ENCODE results near the gene ATG4B.
A peak's percentile ranks its signal among the peaks of the same experiment; 100 is the strongest.
"Not testable (repeated sequence)": the region's sequence is repeated elsewhere in the genome, so short reads cannot be mapped to it uniquely, and the experiment has no call there.

The ATG4B gene

DNA sequence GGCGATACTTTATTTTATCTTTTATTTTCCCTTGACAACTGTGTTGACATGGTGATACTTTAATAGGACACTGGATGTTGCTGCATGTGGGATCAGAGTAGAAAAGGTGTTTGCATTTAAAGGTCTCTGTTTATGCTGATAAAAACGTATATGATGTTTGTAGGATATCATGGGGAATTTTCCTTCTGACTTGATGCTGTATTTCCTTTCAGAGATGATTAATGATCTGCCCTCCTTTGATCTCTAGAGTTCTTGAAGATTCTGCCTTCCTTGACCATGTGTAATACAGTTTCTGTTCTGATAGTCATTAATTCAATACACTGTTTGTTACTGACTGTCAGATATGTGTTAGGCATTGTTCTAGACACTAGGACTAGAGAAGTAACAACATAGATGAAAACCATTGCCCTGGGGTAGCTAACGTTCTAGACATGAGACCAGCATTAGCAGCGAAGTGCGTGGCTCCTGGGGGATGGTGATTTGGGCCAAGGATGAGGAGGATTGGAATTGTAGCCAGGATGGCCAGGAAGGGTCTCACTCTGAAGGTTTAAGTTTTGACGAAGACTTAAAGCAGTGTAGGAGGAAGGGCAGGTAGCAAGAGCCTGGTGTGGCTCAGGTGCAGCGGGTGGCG, 2.8 kb downstream of the ATG4B start:
- no peak for DNase-seq

DNA sequence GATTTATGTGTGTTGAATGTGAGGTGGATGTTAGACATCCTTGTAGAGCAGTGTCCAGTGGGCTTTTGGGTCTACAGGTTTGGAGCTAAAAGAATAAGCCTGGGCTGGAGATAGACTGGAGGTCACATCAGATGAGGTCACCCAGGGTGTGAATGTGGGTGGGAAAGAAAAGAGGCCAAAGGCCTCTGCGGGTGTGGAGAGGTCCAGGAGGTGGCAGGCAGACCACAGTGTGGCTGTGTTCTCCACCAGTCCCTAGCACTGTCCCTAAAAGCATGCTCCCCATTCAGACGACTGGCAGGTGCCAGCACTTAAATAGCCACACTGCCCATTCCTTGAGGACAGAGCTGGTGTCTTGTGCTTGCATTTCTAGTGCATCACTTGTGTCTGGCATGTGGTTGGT, 4.1 kb downstream of the ATG4B start:
- no peak for DNase-seq

DNA sequence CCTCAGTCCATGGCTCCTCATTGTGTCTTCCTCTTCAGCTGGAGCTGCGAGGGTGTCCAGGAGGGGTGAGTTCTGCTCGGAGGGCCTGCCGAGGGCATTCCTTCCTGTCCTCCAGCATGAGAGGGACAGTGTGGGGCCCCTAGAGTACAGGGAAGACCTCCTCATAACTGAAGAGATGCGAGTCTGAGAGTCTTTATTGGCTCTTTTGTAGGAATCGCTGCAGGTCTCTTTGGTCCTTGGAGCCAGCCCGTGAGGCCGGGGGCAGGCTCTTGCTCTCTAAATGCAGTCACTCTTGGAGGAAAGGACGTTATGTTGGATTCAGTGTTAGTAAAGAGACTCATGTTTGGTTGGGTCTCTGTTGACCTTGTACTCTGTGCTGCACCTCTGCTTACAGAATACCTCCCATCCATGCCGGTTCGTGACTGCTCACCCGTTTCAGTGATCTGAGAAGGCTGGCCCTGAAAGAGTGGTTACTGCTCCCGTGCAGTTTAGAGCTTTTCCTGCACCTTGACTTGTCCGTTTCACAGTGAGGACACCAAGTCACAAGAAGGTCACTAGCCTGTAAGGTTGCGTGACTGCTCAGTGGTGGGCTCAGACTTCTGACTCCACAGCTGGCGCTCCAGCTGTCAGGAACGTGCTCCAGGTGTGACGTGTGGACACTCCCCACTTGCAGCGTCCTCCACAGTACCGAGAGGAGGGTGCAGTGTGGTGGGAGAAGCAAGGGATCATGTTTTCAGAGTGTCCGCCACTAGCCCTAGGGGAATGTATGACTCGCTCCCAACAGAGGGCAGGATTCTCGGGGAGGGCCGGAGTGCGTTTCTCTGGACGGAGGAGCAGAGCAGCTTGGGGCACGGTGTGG, 7.8 kb downstream of the ATG4B start:
- DNase-seq: no peak

DNA sequence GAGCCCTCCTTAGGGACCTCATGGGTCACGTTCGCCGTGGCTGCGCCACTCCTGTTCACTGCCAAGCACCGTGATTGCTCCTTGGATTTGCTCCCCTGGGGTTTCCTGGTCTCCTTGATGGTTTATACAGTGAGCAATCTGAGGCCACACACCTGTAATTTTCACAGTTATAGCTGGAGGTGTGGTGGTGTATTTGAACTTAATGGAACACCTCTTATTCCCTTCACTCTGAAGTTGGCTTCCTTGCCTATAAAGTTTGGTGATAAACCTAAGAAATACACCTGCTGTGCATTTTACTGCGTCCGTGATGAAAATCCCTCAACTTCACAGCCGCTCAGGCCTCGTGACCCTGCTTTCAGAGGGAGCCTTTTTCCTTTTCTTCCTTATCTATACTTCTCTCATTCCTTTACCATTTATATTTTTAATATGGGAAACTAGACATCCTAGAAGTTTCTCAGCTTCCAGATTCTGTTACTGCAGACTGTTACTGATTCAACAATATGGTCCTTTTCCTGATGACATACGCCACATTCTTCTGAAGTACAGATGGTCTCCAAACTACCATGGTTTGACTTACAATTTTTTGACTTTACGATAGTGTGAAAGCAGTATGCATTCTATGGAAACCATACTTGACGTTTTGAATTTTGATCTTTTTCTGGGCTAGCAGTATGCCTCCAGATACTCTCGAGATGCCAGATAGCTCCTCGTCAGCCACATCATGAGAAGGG, 8.6 kb downstream of the ATG4B start:
- no peak for DNase-seq

DNA sequence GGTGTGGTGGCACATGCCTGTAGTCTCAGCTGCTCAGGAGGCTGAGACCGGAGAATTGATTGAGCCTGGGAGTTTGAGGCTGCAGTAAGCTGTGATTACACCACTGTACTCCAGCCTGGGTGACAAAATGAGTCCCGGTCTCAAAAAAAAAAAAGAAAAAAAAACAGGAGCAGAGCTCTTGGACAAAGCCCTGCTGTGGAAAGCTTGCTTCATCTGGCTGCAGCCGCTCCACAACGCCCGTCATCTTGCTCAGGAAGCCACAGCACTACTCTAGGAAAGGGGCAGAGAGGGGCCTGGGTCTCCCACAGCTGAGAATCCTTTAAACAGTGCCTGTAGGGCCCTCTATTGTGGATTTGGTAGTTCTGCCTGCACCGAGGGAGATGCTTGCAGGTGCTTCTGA, 11.0 kb downstream of the ATG4B start:
- no peak for DNase-seq

DNA sequence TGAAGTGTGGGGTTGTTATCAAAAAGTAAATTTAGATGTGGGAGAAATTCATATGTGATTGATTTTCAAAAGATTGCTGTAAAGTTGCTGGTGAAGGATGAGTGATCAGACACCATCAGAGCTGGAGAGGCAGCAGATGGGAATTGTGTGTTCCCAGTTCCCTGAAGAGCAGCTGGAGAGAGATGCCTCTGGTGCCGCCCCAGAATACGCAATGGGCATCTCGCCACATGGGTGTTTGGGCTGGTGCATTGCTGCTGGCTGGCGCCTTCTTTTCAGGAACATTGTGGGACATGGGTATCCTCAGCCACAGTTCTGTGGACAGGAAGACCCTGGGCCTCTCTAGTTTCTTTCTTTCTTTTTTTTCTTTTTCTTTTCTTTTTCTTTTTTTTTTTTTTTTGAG, 11.9 kb downstream of the ATG4B start:
- no peak for DNase-seq

DNA sequence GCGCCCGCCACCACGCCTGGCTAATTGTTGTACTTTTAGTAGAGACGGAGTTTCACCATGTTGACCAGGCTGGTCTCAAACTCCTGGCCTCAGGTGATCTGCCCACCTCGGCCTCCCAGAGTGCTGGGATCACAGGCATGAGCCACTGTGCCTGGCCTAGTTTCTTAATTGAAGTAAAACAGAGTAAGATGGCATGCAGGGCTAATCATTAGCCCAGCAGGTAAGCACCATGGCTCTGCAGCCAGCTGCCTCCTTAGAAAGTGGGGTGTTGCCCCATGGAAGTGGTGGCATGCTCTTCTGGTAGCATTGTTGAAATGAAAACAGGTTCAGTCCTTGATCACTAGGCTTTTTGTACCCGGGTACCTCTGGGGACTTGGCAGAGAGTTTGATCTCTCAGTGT, 12.4 kb downstream of the ATG4B start:
- DNase-seq: no peak

DNA sequence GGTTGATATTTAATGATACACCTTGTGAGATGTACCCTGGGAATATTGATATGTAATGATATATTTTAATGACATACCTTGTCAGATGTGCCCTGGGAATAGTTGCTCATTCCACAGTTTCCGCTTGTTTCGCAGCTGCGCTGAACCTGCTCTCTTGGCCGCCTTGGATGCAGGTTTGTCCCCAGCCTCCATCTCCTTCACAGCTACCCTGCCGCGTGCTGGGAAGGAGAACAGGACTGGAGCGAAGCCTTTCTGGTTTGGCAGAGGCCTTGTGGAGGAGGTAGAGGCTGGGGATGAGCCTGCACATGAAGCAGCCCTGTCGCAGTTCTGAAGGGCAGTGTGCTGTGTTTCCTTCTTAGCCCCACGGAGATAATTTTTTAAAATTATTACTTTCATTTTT, 14.6 kb downstream of the ATG4B start:
- no peak for DNase-seq

DNA sequence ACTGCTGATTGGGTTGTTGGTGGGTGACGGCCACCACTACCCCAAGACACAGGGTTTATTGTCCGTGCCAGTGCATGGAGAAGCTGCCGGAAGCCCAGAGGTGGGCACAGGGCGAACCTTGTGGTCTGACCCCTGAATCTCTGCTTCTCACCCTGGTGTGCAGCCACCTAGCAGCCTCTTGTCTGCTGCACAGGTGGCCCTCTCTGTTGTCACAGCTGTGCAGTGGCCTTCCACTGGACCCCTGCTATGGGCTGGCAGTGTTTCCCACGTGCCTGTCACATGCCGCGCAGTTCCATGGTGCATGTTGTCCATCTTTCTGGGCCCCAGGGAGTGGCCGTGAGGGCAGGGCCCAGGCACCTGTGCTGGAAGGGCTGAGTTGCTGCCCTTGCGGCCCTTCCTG, 15.2 kb downstream of the ATG4B start:
- DNase-seq: no peak

DNA sequence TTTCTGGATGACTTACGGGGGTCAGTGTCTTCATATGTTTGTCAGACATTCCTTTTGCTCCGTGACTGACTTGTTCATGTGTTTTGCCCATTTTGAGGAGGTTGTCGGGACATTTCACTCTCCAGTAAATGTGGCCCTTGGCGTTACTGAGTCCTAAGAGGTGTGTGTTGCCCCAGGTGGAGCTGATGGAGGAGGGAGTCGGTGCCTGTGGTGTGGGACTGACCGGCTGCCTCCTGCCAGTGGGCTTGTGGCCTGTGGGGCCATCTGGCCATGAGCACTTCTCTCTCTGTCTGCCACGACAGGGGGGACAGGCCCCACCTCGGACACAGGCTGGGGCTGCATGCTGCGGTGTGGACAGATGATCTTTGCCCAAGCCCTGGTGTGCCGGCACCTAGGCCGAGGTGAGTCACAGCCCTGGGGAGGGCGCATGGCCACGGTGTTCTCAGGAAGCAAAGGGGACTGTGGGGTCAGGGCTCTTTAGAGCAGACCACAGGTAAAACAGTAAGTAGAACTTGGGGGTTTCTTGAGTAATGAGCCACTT, 15.8 kb downstream of the ATG4B start:
- DNase-seq: no peak

DNA sequence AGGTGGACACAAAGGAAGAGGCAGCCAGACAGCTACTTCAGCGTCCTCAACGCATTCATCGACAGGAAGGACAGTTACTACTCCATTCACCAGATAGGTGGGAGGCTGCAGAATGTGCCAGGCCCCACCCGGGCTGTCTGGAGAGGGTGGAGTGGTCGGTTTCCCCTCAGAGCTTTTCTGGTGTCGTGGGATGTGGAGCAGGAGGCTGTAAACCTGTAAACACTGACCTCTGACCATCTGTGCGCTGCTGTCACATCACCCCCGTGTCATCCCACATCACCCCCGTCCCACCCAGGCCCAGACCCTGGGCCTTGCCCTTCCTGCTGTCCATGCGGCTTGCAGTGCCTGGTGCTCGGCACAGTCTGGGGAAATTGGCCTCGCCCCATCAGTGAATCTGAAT, 17.1 kb downstream of the ATG4B start:
- no peak for DNase-seq

DNA sequence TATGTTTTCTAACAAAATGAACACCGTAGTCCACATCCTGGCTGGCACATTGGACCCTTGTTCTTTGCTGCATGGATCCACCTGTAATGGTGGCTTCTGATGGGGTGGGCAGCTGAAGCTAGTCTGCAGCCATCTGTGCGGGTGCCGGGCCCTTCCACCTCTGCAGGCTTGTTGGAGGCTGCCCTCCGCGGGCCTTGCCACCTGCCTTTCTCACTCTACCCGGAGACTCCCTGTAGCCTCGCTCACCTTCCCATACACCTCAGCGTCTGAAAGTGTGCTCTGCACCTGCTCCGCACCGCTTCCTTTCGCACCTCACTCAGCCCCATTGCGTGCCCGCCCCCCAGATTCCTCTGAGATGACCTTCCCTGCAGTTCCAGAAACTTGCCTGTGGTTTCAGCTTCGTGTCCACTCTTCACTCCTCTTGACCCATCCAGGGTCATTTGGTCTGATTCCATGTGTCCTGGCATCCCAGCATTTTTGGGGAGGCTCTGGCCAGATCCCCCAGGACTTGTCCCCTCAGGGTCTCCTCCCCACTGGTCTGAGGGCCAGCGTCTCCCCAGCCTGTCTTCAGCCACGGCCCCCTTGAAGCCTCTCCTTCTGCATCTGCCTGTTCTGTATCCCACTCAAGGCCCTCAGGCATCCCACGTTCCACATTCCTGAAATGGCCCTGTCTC, 18.2 kb downstream of the ATG4B start:
- DNase-seq: no peak

DNA sequence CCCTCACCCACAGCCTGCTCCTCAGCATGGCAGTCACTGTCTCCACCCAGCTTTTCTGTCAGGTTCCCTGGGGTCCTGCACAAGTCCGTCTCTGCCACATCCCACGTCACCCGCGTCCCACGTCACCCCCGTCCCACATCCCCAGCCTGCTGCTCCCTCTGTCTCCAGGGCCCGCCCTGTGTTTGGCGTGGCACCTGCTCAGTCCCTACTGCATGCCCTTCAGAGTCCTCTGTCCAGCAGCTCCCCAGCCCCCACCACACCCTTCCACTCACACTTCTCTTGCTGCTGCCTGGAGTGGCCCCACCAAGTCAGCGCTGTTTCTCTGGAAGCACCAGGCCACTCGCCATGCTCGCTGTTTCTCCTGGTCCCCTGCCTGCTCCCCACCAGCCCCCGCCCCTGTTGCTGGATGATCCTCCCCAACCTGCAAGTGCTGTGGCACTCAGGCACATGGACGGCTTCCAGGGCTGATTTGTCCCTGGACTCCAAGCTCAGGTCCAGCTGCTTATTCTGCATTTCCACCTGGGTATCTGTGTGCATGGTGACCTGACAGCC, 18.8 kb downstream of the ATG4B start:
- DNase-seq: no peak

DNA sequence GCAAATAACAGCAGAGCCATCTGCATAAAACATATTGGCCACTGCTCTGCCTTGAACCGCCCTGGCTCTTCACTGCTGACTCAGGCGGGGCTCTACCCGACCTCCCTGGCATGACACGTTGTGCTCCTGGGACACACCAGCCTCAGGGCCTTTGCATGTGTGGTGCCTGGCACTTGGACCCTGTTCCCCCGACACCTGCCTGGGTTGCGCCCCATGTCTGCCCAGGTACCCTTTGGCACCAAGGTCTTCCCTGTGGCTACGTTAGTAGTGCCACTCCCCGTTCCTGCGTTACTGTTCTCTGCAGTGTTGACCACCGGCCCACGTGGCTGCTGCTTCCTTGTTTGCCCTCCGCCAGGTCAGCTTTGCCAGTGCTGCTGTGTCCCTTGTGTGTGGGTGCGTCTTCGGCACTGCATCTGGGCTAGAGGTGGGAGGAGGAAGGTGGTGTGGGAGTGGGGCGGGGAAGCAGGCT, 20.3 kb downstream of the ATG4B start:
- DNase-seq: no peak

DNA sequence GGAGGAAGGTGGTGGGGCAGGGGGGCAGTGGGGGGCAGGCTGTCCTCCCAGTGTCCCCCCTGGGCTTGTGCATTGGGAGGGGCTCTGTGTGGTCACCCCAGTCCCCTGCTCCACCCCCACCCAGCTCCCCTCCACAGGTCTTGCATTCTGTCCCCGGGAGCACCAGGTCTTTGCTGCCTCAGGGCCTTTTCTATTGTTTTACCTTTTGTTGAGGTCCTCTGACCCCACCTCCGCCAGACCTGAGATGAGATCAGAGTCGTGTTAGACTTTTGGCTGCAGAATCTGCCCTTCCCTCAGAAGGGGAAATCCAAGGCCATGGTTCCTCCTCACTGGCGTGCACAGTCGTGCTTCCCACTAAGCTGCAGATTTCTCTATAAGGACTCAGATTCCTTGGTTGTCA, 20.8 kb downstream of the ATG4B start:
- DNase-seq: no peak

DNA sequence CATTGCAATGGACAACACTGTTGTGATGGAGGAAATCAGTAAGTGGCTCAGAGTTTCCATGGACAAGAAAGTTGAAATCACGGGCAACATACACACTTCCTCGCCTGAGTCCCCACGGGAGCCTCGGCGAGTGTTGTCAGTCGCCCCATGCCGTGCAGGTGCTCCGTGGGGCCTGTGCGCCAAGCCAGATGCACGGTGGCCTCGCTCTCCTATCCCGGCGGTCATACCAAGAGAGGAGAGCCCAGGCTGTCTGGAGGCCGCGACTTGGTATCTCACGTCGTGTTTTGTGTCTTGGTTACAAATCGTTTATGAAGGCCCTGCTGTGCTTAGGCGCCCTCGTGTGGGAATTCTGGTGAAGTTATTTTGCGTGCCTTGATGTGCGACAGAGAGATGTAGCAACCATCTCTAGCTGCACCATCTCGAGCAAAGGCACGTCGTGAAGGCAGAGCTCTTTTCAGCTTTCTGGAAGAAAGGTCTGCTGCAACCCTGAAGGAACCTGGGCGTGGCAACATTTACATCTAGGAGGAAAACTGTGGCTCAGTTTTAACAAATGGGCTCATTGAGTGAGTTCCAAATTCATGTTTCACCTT, 21.8 kb downstream of the ATG4B start:
- peak; percentile 67 for DNase-seq

DNA sequence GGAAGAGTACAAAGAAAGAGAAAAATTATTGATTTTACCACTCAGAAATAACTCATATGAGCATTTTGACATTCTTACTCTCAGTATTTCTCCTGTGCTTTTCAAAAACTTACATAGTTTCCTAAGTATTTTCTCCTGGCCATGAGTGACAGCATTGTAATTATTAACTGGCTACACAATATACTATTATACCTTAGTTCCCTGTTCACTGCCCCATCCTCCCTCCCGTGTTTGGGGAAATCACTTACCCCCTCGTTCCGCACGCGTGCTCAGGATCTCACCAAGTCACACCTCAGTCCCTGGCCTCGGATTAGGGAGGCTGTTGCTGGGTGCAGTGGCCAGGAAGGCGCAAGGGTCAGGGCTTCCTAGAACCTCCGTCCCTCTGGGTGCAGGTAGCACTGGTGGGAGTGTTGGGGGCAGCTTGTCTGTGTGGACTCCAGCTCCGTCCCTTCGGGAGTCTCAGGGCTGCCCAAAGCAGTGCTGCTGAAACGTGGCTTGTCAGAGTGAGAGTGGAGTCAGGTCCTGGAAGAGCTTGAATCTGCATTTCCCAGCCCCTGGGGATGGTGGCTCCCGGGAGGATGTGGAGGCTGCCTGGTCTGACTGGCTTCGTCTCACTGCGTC, 23.2 kb downstream of the ATG4B start:
- no peak for DNase-seq

DNA sequence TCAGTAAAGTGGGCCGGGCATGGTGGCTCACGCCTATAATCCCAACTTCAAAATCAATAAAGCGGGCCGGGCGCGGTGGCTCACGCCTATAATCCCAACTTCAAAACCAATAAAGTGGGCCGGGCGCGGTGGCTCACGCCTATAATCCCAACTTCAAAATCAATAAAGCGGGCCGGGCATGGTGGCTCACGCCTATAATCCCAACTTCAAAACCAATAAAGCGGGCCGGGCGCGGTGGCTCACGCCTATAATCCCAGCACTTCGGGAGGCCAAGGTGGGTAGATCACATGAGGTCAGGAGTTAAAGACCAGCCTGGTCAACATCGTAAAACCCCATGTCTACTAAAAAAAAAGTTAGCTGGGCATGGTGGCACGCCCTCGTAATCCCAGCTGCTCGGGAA, 25.2 kb downstream of the ATG4B start:
- not testable (repeated sequence) for DNase-seq

DNA sequence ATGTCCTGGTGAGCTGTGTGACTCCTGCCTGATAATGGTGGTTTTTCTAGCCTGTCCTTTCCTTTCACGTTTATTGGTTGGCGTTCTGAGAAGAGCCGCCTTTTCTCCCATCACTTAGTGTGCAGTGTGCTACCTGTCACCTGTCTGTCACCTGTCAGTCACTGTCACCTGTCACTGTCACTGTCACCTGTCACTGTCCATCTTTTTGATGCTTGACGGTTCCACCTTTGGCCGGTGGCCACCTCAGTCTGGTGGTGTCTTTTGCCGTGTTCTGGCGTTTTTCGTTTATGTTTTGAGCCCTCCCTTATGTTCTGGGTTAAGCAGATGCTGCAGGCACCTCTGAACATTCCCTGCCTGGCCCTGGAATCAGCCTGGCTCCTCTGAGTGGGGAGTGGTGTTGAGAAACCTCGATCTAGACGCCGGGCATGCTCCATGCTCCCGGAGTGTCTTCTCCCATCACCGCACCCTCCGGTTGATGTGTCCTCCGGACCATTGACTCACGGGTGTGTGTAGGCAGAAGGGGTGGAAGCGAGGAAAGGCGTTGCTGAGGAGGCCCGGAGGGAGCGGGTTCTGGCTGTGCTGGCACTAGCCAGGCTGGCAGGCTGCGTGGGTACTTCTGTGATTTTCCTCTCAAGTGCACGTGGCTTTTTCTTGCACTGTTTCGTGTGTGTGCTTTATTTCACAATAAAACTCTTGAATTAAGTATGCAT, 28.4 kb downstream of the ATG4B start:
- no peak for DNase-seq

DNA sequence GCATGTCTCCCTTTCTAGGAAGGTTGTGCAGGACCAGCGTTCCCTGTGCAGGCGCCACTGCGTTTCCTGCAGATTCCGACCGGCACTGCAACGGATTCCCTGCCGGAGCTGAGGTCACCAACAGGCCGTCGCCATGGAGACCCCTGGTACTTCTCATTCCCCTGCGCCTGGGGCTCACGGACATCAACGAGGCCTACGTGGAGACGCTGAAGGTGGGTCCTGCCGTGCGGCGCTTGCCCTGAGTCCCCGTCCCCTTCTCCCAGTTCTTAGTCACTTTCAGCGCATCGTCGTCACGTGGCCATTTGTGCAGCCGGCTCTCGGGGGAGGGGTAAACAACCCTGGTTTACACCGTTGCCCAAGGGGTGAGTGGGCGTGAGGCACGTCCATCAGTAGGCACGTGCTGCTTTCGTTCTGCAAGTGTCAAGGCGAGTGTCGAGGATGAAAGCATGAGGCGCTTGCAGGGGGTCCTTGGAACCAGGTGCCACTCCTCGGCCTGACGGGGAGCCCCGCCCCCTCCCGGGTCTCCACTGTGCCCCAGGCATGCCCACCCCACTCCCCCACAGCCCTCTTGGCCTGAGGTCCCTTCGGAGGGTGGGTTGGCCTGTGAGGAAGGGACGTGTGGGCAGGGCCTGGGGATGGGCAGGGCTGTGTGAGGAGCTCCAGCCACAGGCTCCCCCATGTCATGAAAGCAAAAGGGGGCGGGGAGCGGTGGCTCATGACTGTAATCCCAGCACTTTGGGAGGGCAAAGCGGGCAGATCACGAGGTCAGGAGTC, 29.3 kb downstream of the ATG4B start:
- peak; percentile 20 for DNase-seq

Data from fibroblast of skin of right quadriceps (primary cell).